T-helper 17 cell (primary cell): ENCODE data around the gene CLEC12A. TPM values are rescaled to one million over a fixed set of nuclear protein-coding genes. Genes with fewer than 3 reads are reported as not detected.

ENCODE experiments used
- ATAC-seq: fragments of 150-1000 bp; cut with Tn5 transposase; 2 replicates; pipeline ENCODE4 v1.10.0; 2021; ENCODE audit warnings: mild to moderate bottlenecking, moderate library complexity
- DNase-seq, 3 donors: peaks; one replicate each; pipeline versions ENCODE4 v3.0.0 to v3.0.0-alpha.2; 2020 to 2021
- H3K9me3 ChIP-seq: one replicate; pipeline ENCODE4 v1.7.0; 2013; ENCODE audit warnings: low read length, mild to moderate bottlenecking; ENCODE audit not compliant: control insufficient read depth, poor library complexity, severe bottlenecking
- H3K27ac Mint-ChIP-seq: one replicate; pipeline ENCODE4 v1.8.0; 2022; ENCODE audit warnings: mild to moderate bottlenecking, moderate library complexity, mixed read lengths
- H3K27me3 Mint-ChIP-seq: one replicate; pipeline ENCODE4 v1.8.0; 2022; ENCODE audit warnings: mixed read lengths
- H3K36me3 Mint-ChIP-seq: one replicate; pipeline ENCODE4 v1.8.0; 2022; ENCODE audit warnings: low read depth, mixed read lengths
- H3K4me1 Mint-ChIP-seq: one replicate; pipeline ENCODE4 v1.8.0; 2022; ENCODE audit warnings: mild to moderate bottlenecking, mixed read lengths
- H3K4me3 Mint-ChIP-seq: one replicate; pipeline ENCODE4 v1.8.0; 2022; ENCODE audit warnings: mild to moderate bottlenecking, moderate library complexity, mixed read lengths
- total RNA-seq, 4 donors: library from RNA in 2 of 4; stranded (reverse) in 2 of 4; gene quantifications; one replicate each; pipeline ENCODE4 v1.2.3 and lab custom pipeline; 2022 to 2026

CLEC12A gene
- 1 to 10 TPM in 1 of 2 donors, under 1 TPM in 1; 0.37 to 4.6 TPM for total RNA-seq
- total RNA-seq (lab: John Stamatoyannopoulos, UW) = 0 reads per million in 2 donors

DNA sequence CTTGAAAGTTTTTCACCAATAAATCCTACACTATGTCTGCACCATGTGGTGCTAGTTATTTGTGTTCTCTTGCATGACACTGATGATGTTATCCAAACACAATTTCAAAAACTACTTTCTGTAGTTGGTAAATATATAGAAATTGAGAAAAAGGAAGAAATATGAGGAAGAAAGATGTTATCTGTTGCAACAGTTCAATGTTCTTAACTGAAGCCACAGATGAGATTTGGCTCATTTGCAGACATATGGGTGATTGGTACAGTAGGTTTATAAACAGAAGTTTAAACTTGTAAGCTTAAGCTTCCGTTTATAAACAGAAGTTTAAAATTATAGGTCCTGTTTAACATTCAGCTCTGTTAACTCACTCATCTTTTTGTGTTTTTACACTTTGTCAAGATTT, at the start of gene CLEC12A:
Gene CLEC12A, plus strand, starts transcription at position 229 of the 400 bp plus-strand sequence. CDS start 188 bp downstream, outside the sequence.
- no peak for DNase-seq
- ATAC-seq = no peak
- Mint-ChIP-seq H3K4me3 (no peak within 1 kb of the TSS), H3K4me1 (no peaks in the 10 kb centered on the region), H3K27ac (no peak within 1 kb of the TSS), H3K36me3 (peaks cover 9% of the 10 kb centered on the region), H3K27me3 (no peaks in the 10 kb centered on the region)
- H3K9me3 ChIP-seq = no peaks in the 10 kb centered on the region

- H3K9me3 ChIP-seq = no peaks in the 10 kb centered on the region
- peaks cover 12% of the 10 kb centered on the region for H3K4me1 Mint-ChIP-seq
- ATAC-seq = no peak
- peaks cover 8% of the 10 kb centered on the region for H3K36me3 Mint-ChIP-seq
- H3K27me3 Mint-ChIP-seq = peaks cover 17% of the 10 kb centered on the region
- H3K4me3 Mint-ChIP-seq = no peak overlapping the region
- DNase-seq = no peak
- H3K27ac Mint-ChIP-seq = no peak overlapping the region
Measured at GRCh38 chr12:9922429-9922828, 48.8 kb upstream of the CLEC12A start.

GRCh38 chr12:9925705-9926393, 45.4 kb upstream of the CLEC12A start:
- DNase-seq (no peak), ATAC-seq (peak; percentile 54)
- no peaks in the 10 kb centered on the region for H3K9me3 ChIP-seq
- Mint-ChIP-seq H3K4me3 (peak overlapping the region; percentile 84), H3K27ac (peak overlapping the region; percentile 81), H3K27me3 (peaks cover 37% of the 10 kb centered on the region), H3K4me1 (peaks cover 12% of the 10 kb centered on the region), H3K36me3 (peaks cover 5% of the 10 kb centered on the region)

- ATAC-seq (no peak), DNase-seq (no peak)
- H3K9me3 ChIP-seq = no peaks in the 10 kb centered on the region
- Mint-ChIP-seq H3K27ac (no peak overlapping the region), H3K27me3 (peaks cover 37% of the 10 kb centered on the region), H3K4me3 (no peak overlapping the region), H3K36me3 (peaks cover 5% of the 10 kb centered on the region), H3K4me1 (peaks cover 12% of the 10 kb centered on the region)
Measured at GRCh38 chr12:9926876-9927275, 44.3 kb upstream of the CLEC12A start.

DNA sequence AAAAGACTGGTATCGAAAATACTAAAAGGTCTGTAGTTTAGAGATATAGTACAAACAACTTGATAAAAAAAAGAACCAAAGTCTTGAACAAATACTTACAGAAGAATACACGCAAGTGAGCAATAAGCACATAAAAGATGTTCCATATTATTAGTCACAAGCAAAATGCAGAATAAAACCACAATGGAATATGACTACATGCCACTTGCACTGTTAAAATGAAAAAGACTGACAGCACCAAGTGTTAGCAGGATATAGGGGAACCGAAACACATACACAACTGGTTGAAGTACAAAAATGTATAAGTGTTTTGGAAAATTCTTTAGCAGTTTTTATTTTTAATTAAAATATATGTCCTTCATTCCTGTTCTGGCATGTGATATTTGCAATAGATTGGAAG, 42.6 kb upstream of the CLEC12A start:
- Mint-ChIP-seq H3K27ac (no peak overlapping the region), H3K4me3 (no peak overlapping the region), H3K4me1 (peaks cover 4% of the 10 kb centered on the region), H3K27me3 (peaks cover 40% of the 10 kb centered on the region), H3K36me3 (peaks cover 2% of the 10 kb centered on the region)
- no peak for ATAC-seq
- no peaks in the 10 kb centered on the region for H3K9me3 ChIP-seq
- no peak for DNase-seq

GRCh38 chr12:9931245-9931644, 40.0 kb upstream of the CLEC12A start:
- no peak for DNase-seq
- Mint-ChIP-seq H3K4me1 (peaks cover 4% of the 10 kb centered on the region), H3K4me3 (no peak overlapping the region), H3K27me3 (peaks cover 34% of the 10 kb centered on the region), H3K36me3 (peaks cover 2% of the 10 kb centered on the region), H3K27ac (no peak overlapping the region)
- no peak for ATAC-seq
- no peaks in the 10 kb centered on the region for H3K9me3 ChIP-seq

- H3K27ac Mint-ChIP-seq = no peak within 1 kb of the TSS
- peaks cover 4% of the 10 kb centered on the region for H3K4me1 Mint-ChIP-seq
- no peaks in the 10 kb centered on the region for H3K9me3 ChIP-seq
- ATAC-seq (no peak), DNase-seq (no peak)
- H3K27me3 Mint-ChIP-seq = peaks cover 30% of the 10 kb centered on the region
- no peak within 1 kb of the TSS for H3K4me3 Mint-ChIP-seq
- no peaks in the 10 kb centered on the region for H3K36me3 Mint-ChIP-seq
Measured at GRCh38 chr12:9932270-9932669, 38.9 kb upstream of the CLEC12A start, which contains the start of gene CLEC2A. Gene CLEC2A (minus strand): TSS chr12:9932370. CDS start chr12:9932329, 41 bp downstream.

GRCh38 chr12:9933958-9934357, 37.3 kb upstream of the CLEC12A start:
- Mint-ChIP-seq H3K36me3 (no peaks in the 10 kb centered on the region), H3K4me1 (peaks cover 4% of the 10 kb centered on the region), H3K27me3 (peaks cover 19% of the 10 kb centered on the region), H3K4me3 (no peak overlapping the region), H3K27ac (no peak overlapping the region)
- DNase-seq (no peak), ATAC-seq (no peak)
- no peaks in the 10 kb centered on the region for H3K9me3 ChIP-seq

GRCh38 chr12:9935026-9935425, 36.2 kb upstream of the CLEC12A start:
- H3K9me3 ChIP-seq = no peaks in the 10 kb centered on the region
- H3K27me3 Mint-ChIP-seq = peaks cover 24% of the 10 kb centered on the region
- H3K4me1 Mint-ChIP-seq = peaks cover 4% of the 10 kb centered on the region
- DNase-seq = no peak
- H3K27ac Mint-ChIP-seq = no peak overlapping the region
- ATAC-seq = no peak
- H3K36me3 Mint-ChIP-seq = peaks cover 2% of the 10 kb centered on the region
- no peak overlapping the region for H3K4me3 Mint-ChIP-seq

GRCh38 chr12:9936591-9936990, 34.6 kb upstream of the CLEC12A start:
- H3K27me3 Mint-ChIP-seq = peaks cover 22% of the 10 kb centered on the region
- H3K4me1 Mint-ChIP-seq = peaks cover 13% of the 10 kb centered on the region
- DNase-seq (no peak), ATAC-seq (no peak)
- H3K27ac Mint-ChIP-seq = no peak overlapping the region
- H3K9me3 ChIP-seq = no peaks in the 10 kb centered on the region
- H3K36me3 Mint-ChIP-seq = peaks cover 4% of the 10 kb centered on the region
- H3K4me3 Mint-ChIP-seq = no peak overlapping the region

GRCh38 chr12:9940375-9940774, 30.8 kb upstream of the CLEC12A start:
- no peaks in the 10 kb centered on the region for H3K9me3 ChIP-seq
- Mint-ChIP-seq H3K4me1 (peaks cover 22% of the 10 kb centered on the region), H3K36me3 (peaks cover 4% of the 10 kb centered on the region), H3K27ac (no peak overlapping the region), H3K4me3 (no peak overlapping the region), H3K27me3 (peaks cover 21% of the 10 kb centered on the region)
- ATAC-seq (no peak), DNase-seq (no peak)

GRCh38 chr12:9941838-9942237, 29.4 kb upstream of the CLEC12A start:
- H3K9me3 ChIP-seq = no peaks in the 10 kb centered on the region
- peak overlapping the region; percentile 67 for H3K27ac Mint-ChIP-seq
- peaks cover 4% of the 10 kb centered on the region for H3K36me3 Mint-ChIP-seq
- no peak for ATAC-seq
- DNase-seq = no peak
- peaks cover 21% of the 10 kb centered on the region for H3K27me3 Mint-ChIP-seq
- no peak overlapping the region for H3K4me3 Mint-ChIP-seq
- peaks cover 22% of the 10 kb centered on the region for H3K4me1 Mint-ChIP-seq

GRCh38 chr12:9943240-9943639, 28.0 kb upstream of the CLEC12A start:
- H3K9me3 ChIP-seq = no peaks in the 10 kb centered on the region
- peak in 2 of 3 donors; percentile 10 to 26 for DNase-seq
- H3K4me3 Mint-ChIP-seq = peak overlapping the region; percentile 91
- peak overlapping the region; percentile 87 for H3K27ac Mint-ChIP-seq
- H3K4me1 Mint-ChIP-seq = peaks cover 22% of the 10 kb centered on the region
- peaks cover 21% of the 10 kb centered on the region for H3K27me3 Mint-ChIP-seq
- peak; percentile 92 for ATAC-seq
- H3K36me3 Mint-ChIP-seq = peaks cover 4% of the 10 kb centered on the region

DNA sequence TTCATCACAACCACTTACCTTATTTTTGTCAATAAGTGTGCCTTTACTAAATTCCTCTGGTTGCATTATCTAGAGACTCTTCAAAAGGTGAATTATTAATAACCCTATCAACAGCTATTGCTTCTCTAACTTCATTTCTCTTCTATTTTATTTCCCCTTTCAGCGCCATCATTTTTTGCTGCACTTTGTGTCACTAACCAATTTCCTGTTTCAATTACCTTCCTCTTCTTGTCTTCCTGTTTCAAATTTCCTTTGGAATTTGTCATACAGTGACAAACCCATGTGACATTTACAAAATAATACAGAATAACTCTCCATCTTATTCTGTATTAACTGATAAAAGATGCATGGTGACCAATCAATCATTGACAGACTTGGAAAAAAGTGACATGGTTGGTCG, 26.8 kb upstream of the CLEC12A start:
- no peaks in the 10 kb centered on the region for H3K9me3 ChIP-seq
- peak overlapping the region; percentile 22 for H3K4me3 Mint-ChIP-seq

More for the DNA sequence above, 26.8 kb upstream of the CLEC12A start:
- no peak for ATAC-seq
- H3K4me1 Mint-ChIP-seq = peaks cover 25% of the 10 kb centered on the region
- peak overlapping the region; percentile 24 for H3K27ac Mint-ChIP-seq
- no peak for DNase-seq
- peaks cover 2% of the 10 kb centered on the region for H3K36me3 Mint-ChIP-seq
- H3K27me3 Mint-ChIP-seq = peaks cover 14% of the 10 kb centered on the region
